NCI-H1105 (cell line): Measurements from ENCODE around the gene ZFP57.
"Not testable (repeated sequence)": the region's sequence is repeated elsewhere in the genome, so short reads cannot be mapped to it uniquely, and the experiment has no call there.

Source experiments
- DNase-seq: peaks from one replicate; lab custom pipeline; 2025; lab: John Stamatoyannopoulos, UW

The ZFP57 gene

GRCh38 chr6:29696147-29697125 is 15.5 kb upstream of the ZFP57 start:
- DNase-seq, result no peak

GRCh38 chr6:29694637-29695036 is 13.7 kb upstream of the ZFP57 start:
- DNase-seq, result no peak

GRCh38 chr6:29685718-29686326 is 4.9 kb upstream of the ZFP57 start:
- no peak for DNase-seq

GRCh38 chr6:29681811-29682210 is 859 bp upstream of the ZFP57 start:
- no peak for DNase-seq

- DNase-seq, result no peak
Observed at GRCh38 chr6:29680416-29680815, 536 bp downstream of the ZFP57 start.

GRCh38 chr6:29679962-29680361 is 990 bp downstream of the ZFP57 start:
- DNase-seq, result no peak

GRCh38 chr6:29678114-29678513 is 2.8 kb downstream of the ZFP57 start:
- no peak for DNase-seq

GRCh38 chr6:29676981-29677601 is 3.9 kb downstream of the ZFP57 start:
- DNase-seq, result no peak

GRCh38 chr6:29675561-29675960 is 5.4 kb downstream of the ZFP57 start:
- no peak for DNase-seq

GRCh38 chr6:29674008-29674407 is 6.9 kb downstream of the ZFP57 start:
- DNase-seq, result no peak

GRCh38 chr6:29673161-29673560 is 7.8 kb downstream of the ZFP57 start:
- DNase-seq, result no peak

GRCh38 chr6:29672116-29672515 is 8.8 kb downstream of the ZFP57 start:
- not testable (repeated sequence) for DNase-seq

- no peak for DNase-seq
Observed at GRCh38 chr6:29671026-29671425, 9.9 kb downstream of the ZFP57 start.

- DNase-seq, result no peak
Observed at GRCh38 chr6:29667158-29667557, 13.8 kb downstream of the ZFP57 start.

- no peak for DNase-seq
Observed at GRCh38 chr6:29666826-29667130, 14.2 kb downstream of the ZFP57 start.

- no peak for DNase-seq
Observed at GRCh38 chr6:29665942-29666825, 14.8 kb downstream of the ZFP57 start.

- DNase-seq, result no peak
Observed at GRCh38 chr6:29663300-29664042, 17.5 kb downstream of the ZFP57 start.

GRCh38 chr6:29661502-29662141 is 19.3 kb downstream of the ZFP57 start:
- not testable (repeated sequence) for DNase-seq

GRCh38 chr6:29661071-29661470 is 19.9 kb downstream of the ZFP57 start:
- DNase-seq, result no peak

- no peak for DNase-seq
Observed at GRCh38 chr6:29656798-29657197, 24.2 kb downstream of the ZFP57 start, which contains the start of gene MOG. Gene MOG (plus strand): TSS chr6:29657092. CDS start chr6:29657210, 118 bp downstream.

GRCh38 chr6:29656157-29656556 is 24.8 kb downstream of the ZFP57 start:
- DNase-seq, result no peak
